K562 (cell line): Measurements from ENCODE around the gene TNNT1. TPM values are rescaled to one million over a fixed set of nuclear protein-coding genes. Genes with fewer than 3 reads are reported as not detected.
A peak's percentile ranks its signal among the peaks of the same experiment; 100 is the strongest.

ENCODE experiments used
- CBX3 ChIP-seq, 2 experiments: IDR thresholded peaks; 1 replicate in 1 of 2; 2 replicates in 1 of 2; pipeline ENCODE4 v1.6.1; 2012; ENCODE audit warnings: inconsistent platforms in 2 of 2, low read length in 2 of 2, borderline replicate concordance in 1 of 2, control low read depth in 1 of 2
- GATAD2B ChIP-seq: fragments of 450-650 bp; IDR thresholded peaks from 2 replicates; pipeline ENCODE4 v1.6.1; 2017; ENCODE audit warnings: mild to moderate bottlenecking, borderline replicate concordance
- MAZ ChIP-seq, 2 experiments: fragments of 450-650 bp in 1 of 2; sonication (generic) in 1 of 2; formaldehyde crosslinking; IDR thresholded peaks in 1 of 2; conservative IDR thresholded peaks in 1 of 2; 2 replicates each; pipeline versions ENCODE4 v1.4.0 to v1.5.0; 2020; ENCODE audit warnings: mild to moderate bottlenecking in 1 of 2, missing genetic modification reagents in 1 of 2
- MLX ChIP-seq, 2 experiments: fragments of 450-650 bp in 1 of 2; sonication (generic) in 1 of 2; formaldehyde crosslinking; conservative IDR thresholded peaks; 2 replicates each; pipeline versions ENCODE4 v1.4.0 to v1.8.1; 2020 to 2022; ENCODE audit warnings: mild to moderate bottlenecking in 1 of 2, missing genetic modification reagents in 1 of 2
- PTRF ChIP-seq: fragments of 450-650 bp; IDR thresholded peaks from 2 replicates; pipeline ENCODE4 v1.6.1; 2016; ENCODE audit warnings: mild to moderate bottlenecking, missing genetic modification characterization, missing compliant biosample characterization
- RBFOX2 ChIP-seq: fragments of 200-400 bp; formaldehyde crosslinking; IDR thresholded peaks from 2 replicates; pipeline ENCODE4 v1.6.1; 2017; ENCODE audit warnings: low read depth, mild to moderate bottlenecking, low read length, moderate library complexity
- RBM15 ChIP-seq: fragments of 200-400 bp; formaldehyde crosslinking; IDR thresholded peaks from 2 replicates; pipeline ENCODE4 v1.6.1; 2018; ENCODE audit warnings: mild to moderate bottlenecking, low read length, moderate library complexity; ENCODE audit not compliant: insufficient read depth
- SAFB ChIP-seq: fragments of 200-400 bp; formaldehyde crosslinking; IDR thresholded peaks from 2 replicates; pipeline ENCODE4 v1.6.1; 2017; ENCODE audit warnings: low read depth, low read length, borderline replicate concordance
- TCF7 ChIP-seq: sonication (generic); IDR thresholded peaks from 2 replicates; pipeline ENCODE4 v1.6.1; 2016; ENCODE audit warnings: antibody characterized with exemption, borderline replicate concordance
- ZBTB2 ChIP-seq: fragments of 450-650 bp; IDR thresholded peaks from 2 replicates; pipeline ENCODE4 v1.6.1; 2016; ENCODE audit warnings: antibody characterized with exemption
- ZNF75A ChIP-seq: fragments of 450-650 bp; formaldehyde crosslinking; IDR thresholded peaks from 2 replicates; pipeline ENCODE4 v1.4.0; 2020; ENCODE audit warnings: mild to moderate bottlenecking
- ZNF766 ChIP-seq: fragments of 200-800 bp; sonication (Bioruptor generic); conservative IDR thresholded peaks from 2 replicates; pipeline ENCODE4 v1.6.1; 2016; ENCODE audit warnings: missing genetic modification characterization, missing compliant biosample characterization
- polyA plus RNA-seq, 8 experiments: library from polyadenylated mRNA; depleted of rRNA in 4 of 8; stranded (reverse) in 5 of 8; unstranded in 3 of 8; fragments of >200 nt; fragmentation: Nextera tagmentation in 2 of 8; fragmentation: Illumina TruSeq in 1 of 8; extraction: Ambion mirVana in 2 of 8; extraction: Trizol in 1 of 8; gene quantifications; 2 replicates each; pipeline versions ENCODE4 v1.2.1 to v1.2.3, GENCODE V29; 2011 to 2014; ENCODE audit warnings: inconsistent platforms in 1 of 8, missing spikeins in 1 of 8
- total RNA-seq, 7 experiments: library from RNA; depleted of rRNA in 6 of 7; stranded (reverse); fragments of >200 nt in 6 of 7; fragmentation: Illumina TruSeq in 2 of 7; extraction: Trizol in 2 of 7; gene quantifications; 2 replicates each; pipeline versions ENCODE4 v1.2.1 to v1.2.3, GENCODE V29; 2011 to 2021; ENCODE audit warnings: low replicate concordance in 1 of 7
- TF ChIP-seq, protein P1 (sequence below): sonication (generic); formaldehyde crosslinking; IDR thresholded peaks from 2 replicates; pipeline ENCODE4 v1.8.1; 2023; ENCODE audit warnings: mild to moderate bottlenecking, missing genetic modification reagents
- TF ChIP-seq, protein P2 (sequence below): sonication (generic); formaldehyde crosslinking; IDR thresholded peaks from 2 replicates; pipeline ENCODE4 v1.8.0; 2022; ENCODE audit warnings: mild to moderate bottlenecking, missing genetic modification reagents
- TF ChIP-seq, protein P3 (sequence below): fragments of 450-650 bp; IDR thresholded peaks from 2 replicates; pipeline ENCODE4 v1.6.1; 2018; ENCODE audit not compliant: partially characterized antibody
- TF ChIP-seq, protein P4 (sequence below): sonication (generic); formaldehyde crosslinking; IDR thresholded peaks from 2 replicates; pipeline ENCODE4 v1.8.0; 2022; ENCODE audit warnings: mild to moderate bottlenecking, low read depth, missing genetic modification reagents

TNNT1 gene
- total and polyA plus RNA-seq, 9 of the 15 experiments (the other 6 are each of a cell fraction or from before 2014, with no cell fraction given): 31.8 to 390 (median 227) TPM

- TF ChIP-seq ZBTB2 (peak; percentile 95), PTRF (tag) (no peak), ZNF75A (CRISPR knock-in tag) (no peak), ZNF766 (CRISPR knock-in tag) (peak; percentile 97), TCF7 (no peak), GATAD2B (no peak), MAZ (CRISPR knock-in tag; conservative IDR thresholded peaks at IDR 0.05 in 1 of 2, IDR thresholded peaks at IDR 0.05 in 1 of 2) (peak; percentile 89 to 90), SAFB (no peak), CBX3 (IDR thresholded peaks at IDR 0.05; ENCODE audit: borderline replicate concordance in 1 of 2, low read length in 2 of 2) (no peak), MLX (CRISPR knock-in tag; conservative IDR thresholded peaks at IDR 0.05) (no peak), RBFOX2 (peak; percentile 82), RBM15 (no peak)
- TF ChIP-seq, protein P1, sequence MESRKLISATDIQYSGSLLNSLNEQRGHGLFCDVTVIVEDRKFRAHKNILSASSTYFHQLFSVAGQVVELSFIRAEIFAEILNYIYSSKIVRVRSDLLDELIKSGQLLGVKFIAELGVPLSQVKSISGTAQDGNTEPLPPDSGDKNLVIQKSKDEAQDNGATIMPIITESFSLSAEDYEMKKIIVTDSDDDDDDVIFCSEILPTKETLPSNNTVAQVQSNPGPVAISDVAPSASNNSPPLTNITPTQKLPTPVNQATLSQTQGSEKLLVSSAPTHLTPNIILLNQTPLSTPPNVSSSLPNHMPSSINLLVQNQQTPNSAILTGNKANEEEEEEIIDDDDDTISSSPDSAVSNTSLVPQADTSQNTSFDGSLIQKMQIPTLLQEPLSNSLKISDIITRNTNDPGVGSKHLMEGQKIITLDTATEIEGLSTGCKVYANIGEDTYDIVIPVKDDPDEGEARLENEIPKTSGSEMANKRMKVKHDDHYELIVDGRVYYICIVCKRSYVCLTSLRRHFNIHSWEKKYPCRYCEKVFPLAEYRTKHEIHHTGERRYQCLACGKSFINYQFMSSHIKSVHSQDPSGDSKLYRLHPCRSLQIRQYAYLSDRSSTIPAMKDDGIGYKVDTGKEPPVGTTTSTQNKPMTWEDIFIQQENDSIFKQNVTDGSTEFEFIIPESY (CRISPR knock-in tag): peak; percentile 56; the same call in 1 of the 2 replicates
- TF ChIP-seq, protein P2, sequence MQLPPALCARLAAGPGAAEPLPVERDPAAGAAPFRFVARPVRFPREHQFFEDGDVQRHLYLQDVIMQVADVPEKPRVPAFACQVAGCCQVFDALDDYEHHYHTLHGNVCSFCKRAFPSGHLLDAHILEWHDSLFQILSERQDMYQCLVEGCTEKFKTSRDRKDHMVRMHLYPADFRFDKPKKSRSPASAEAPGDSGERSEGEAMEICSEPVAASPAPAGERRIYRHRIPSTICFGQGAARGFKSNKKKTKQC (CRISPR knock-in tag): 0 out of 2 replicates have a peak, but pooled peaks have one; percentile 31
- TF ChIP-seq, protein P3, sequence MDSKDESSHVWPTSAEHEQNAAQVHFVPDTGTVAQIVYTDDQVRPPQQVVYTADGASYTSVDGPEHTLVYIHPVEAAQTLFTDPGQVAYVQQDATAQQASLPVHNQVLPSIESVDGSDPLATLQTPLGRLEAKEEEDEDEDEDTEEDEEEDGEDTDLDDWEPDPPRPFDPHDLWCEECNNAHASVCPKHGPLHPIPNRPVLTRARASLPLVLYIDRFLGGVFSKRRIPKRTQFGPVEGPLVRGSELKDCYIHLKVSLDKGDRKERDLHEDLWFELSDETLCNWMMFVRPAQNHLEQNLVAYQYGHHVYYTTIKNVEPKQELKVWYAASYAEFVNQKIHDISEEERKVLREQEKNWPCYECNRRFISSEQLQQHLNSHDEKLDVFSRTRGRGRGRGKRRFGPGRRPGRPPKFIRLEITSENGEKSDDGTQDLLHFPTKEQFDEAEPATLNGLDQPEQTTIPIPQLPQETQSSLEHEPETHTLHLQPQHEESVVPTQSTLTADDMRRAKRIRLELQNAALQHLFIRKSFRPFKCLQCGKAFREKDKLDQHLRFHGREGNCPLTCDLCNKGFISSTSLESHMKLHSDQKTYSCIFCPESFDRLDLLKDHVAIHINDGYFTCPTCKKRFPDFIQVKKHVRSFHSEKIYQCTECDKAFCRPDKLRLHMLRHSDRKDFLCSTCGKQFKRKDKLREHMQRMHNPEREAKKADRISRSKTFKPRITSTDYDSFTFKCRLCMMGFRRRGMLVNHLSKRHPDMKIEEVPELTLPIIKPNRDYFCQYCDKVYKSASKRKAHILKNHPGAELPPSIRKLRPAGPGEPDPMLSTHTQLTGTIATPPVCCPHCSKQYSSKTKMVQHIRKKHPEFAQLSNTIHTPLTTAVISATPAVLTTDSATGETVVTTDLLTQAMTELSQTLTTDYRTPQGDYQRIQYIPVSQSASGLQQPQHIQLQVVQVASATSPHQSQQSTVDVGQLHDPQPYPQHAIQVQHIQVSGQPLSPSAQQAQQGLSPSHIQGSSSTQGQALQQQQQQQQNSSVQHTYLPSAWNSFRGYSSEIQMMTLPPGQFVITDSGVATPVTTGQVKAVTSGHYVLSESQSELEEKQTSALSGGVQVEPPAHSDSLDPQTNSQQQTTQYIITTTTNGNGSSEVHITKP: peak; percentile 47
- TF ChIP-seq, protein P4, sequence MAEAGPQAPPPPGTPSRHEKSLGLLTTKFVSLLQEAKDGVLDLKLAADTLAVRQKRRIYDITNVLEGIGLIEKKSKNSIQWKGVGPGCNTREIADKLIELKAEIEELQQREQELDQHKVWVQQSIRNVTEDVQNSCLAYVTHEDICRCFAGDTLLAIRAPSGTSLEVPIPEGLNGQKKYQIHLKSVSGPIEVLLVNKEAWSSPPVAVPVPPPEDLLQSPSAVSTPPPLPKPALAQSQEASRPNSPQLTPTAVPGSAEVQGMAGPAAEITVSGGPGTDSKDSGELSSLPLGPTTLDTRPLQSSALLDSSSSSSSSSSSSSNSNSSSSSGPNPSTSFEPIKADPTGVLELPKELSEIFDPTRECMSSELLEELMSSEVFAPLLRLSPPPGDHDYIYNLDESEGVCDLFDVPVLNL (CRISPR knock-in tag): no peak
Measured at GRCh38 chr19:55117663-55118391, 31.2 kb downstream of the TNNT1 start (continued).
